ENCODE results near the gene TENM4.

TENM4 gene

GRCh38 chr11:79087238-79087960 is 353.4 kb downstream of the TENM4 start:
- no peak for DNase-seq (ENCODE audit: low read depth in 2 of 2)

- no peak for DNase-seq (ENCODE audit: low read depth in 2 of 2)
Measured at GRCh38 chr11:79086056-79086455, 354.8 kb downstream of the TENM4 start.

- no peak for DNase-seq (ENCODE audit: low read depth in 2 of 2)
Measured at GRCh38 chr11:79084382-79084781, 356.4 kb downstream of the TENM4 start.

GRCh38 chr11:79083352-79083751 is 357.5 kb downstream of the TENM4 start:
- DNase-seq (ENCODE audit: low read depth in 2 of 2) = no peak

- no peak for DNase-seq (ENCODE audit: low read depth in 2 of 2)
Measured at GRCh38 chr11:79082907-79083306, 357.9 kb downstream of the TENM4 start.

- no peak for DNase-seq (ENCODE audit: low read depth in 2 of 2)
Measured at GRCh38 chr11:79082280-79082679, 358.6 kb downstream of the TENM4 start.

- DNase-seq (ENCODE audit: low read depth in 2 of 2) = no peak
Measured at GRCh38 chr11:79081471-79082031, 359.3 kb downstream of the TENM4 start.

GRCh38 chr11:79080551-79080950 is 360.3 kb downstream of the TENM4 start:
- no peak for DNase-seq (ENCODE audit: low read depth in 2 of 2)

- no peak for DNase-seq (ENCODE audit: low read depth in 2 of 2)
Measured at GRCh38 chr11:79078999-79079398, 361.8 kb downstream of the TENM4 start.

GRCh38 chr11:79078456-79078855 is 362.4 kb downstream of the TENM4 start:
- DNase-seq (ENCODE audit: low read depth in 2 of 2) = no peak

- no peak for DNase-seq (ENCODE audit: low read depth in 2 of 2)
Measured at GRCh38 chr11:79077702-79078330, 363.0 kb downstream of the TENM4 start.

GRCh38 chr11:79076526-79077115 is 364.2 kb downstream of the TENM4 start:
- DNase-seq (ENCODE audit: low read depth in 2 of 2) = no peak

- no peak for DNase-seq (ENCODE audit: low read depth in 2 of 2)
Measured at GRCh38 chr11:79074547-79074946, 366.3 kb downstream of the TENM4 start.

GRCh38 chr11:79071190-79071589 is 369.6 kb downstream of the TENM4 start:
- no peak for DNase-seq (ENCODE audit: low read depth in 2 of 2)

GRCh38 chr11:79070518-79070917 is 370.3 kb downstream of the TENM4 start:
- no peak for DNase-seq (ENCODE audit: low read depth in 2 of 2)

GRCh38 chr11:79069504-79069903 is 371.3 kb downstream of the TENM4 start:
- no peak for DNase-seq (ENCODE audit: low read depth in 2 of 2)

- no peak for DNase-seq (ENCODE audit: low read depth in 2 of 2)
Measured at GRCh38 chr11:79068356-79068755, 372.5 kb downstream of the TENM4 start.

GRCh38 chr11:79067352-79067679 is 373.5 kb downstream of the TENM4 start:
- no peak for DNase-seq (ENCODE audit: low read depth in 2 of 2)

GRCh38 chr11:79066456-79067351 is 374.1 kb downstream of the TENM4 start:
- DNase-seq (ENCODE audit: low read depth in 2 of 2) = no peak

- DNase-seq (ENCODE audit: low read depth in 2 of 2) = no peak
Measured at GRCh38 chr11:79062814-79063762, 377.7 kb downstream of the TENM4 start.

Data from stimulated activated CD8-positive, alpha-beta memory T cell treated with anti-CD3 and anti-CD28 coated beads, Interleukin-7, amount 100 ng/mL, for 4 hours (primary cell).